Neural progenitor cell (in vitro differentiated cells): Measurements from ENCODE around the gene RAB31. TPM values are rescaled to one million over a fixed set of nuclear protein-coding genes. Genes with fewer than 3 reads are reported as not detected.

Experiments used
- DNase-seq: peaks from one replicate; pipeline ENCODE4 v3.0.0-alpha.2; 2016; ENCODE audit warnings: low spot score
- H2AFZ ChIP-seq: fragments of 200-600 bp; sonication (generic); replicated peaks from 2 replicates; pipeline ENCODE4 v1.6.1; 2016; ENCODE audit warnings: antibody characterized with exemption
- H3F3A ChIP-seq: fragments of 200-600 bp; sonication (generic); 2 replicates; pipeline ENCODE4 v1.6.1; 2016; ENCODE audit warnings: antibody characterized with exemption, low read depth
- H3K27ac ChIP-seq: fragments of 200-600 bp; sonication (generic); 2 replicates; pipeline ENCODE4 v1.5.1; 2016; ENCODE audit warnings: mild to moderate bottlenecking
- H3K27me3 ChIP-seq: fragments of 200-600 bp; sonication (generic); 2 replicates; pipeline ENCODE4 v1.6.1; 2016; ENCODE audit warnings: mild to moderate bottlenecking, moderate library complexity
- H3K36me3 ChIP-seq: fragments of 200-600 bp; sonication (generic); 2 replicates; pipeline ENCODE4 v1.5.1; 2016
- H3K4me1 ChIP-seq: fragments of 200-600 bp; sonication (generic); 2 replicates; pipeline ENCODE4 v1.6.1; 2016; ENCODE audit warnings: mixed run types
- H3K4me2 ChIP-seq: fragments of 200-600 bp; sonication (generic); 2 replicates; pipeline ENCODE4 v1.6.1; 2016
- H3K4me3 ChIP-seq: fragments of 200-600 bp; sonication (generic); 2 replicates; pipeline ENCODE4 v1.5.1; 2016
- H3K79me2 ChIP-seq: fragments of 200-600 bp; sonication (generic); 2 replicates; pipeline ENCODE4 v1.6.1; 2016; ENCODE audit warnings: low read depth
- H3K9ac ChIP-seq: fragments of 200-600 bp; sonication (generic); 2 replicates; pipeline ENCODE4 v1.6.1; 2016
- H3K9me3 ChIP-seq: fragments of 200-600 bp; sonication (generic); 2 replicates; pipeline ENCODE4 v1.5.1; 2016; ENCODE audit warnings: low read depth
- H4K20me1 ChIP-seq: fragments of 200-600 bp; sonication (generic); 2 replicates; pipeline ENCODE4 v1.6.1; 2016; ENCODE audit warnings: low read depth
- H3K27ac Mint-ChIP-seq: 3 replicates; pipeline ENCODE4 v1.8.0; 2021; ENCODE audit warnings: mixed read lengths
- H3K27me3 Mint-ChIP-seq: 2 replicates; pipeline ENCODE4 v1.8.0; 2022; ENCODE audit warnings: low read depth, mild to moderate bottlenecking, inconsistent platforms, moderate library complexity, mixed read lengths; ENCODE audit not compliant: insufficient read depth
- H3K36me3 Mint-ChIP-seq: 3 replicates; pipeline ENCODE4 v1.8.0; 2021; ENCODE audit warnings: mixed read lengths
- H3K4me1 Mint-ChIP-seq: 3 replicates; pipeline ENCODE4 v1.8.0; 2021; ENCODE audit warnings: mixed read lengths
- H3K4me3 Mint-ChIP-seq: 3 replicates; pipeline ENCODE4 v1.8.0; 2021; ENCODE audit warnings: mild to moderate bottlenecking, moderate library complexity, mixed read lengths
- H3K9me3 Mint-ChIP-seq: 3 replicates; pipeline ENCODE4 v1.8.0; 2020; ENCODE audit warnings: mixed read lengths
- CTCF ChIP-seq: fragments of 200-600 bp; sonication (generic); IDR thresholded peaks from 2 replicates; pipeline ENCODE4 v1.5.1; 2017; ENCODE audit warnings: antibody characterized with exemption, mild to moderate bottlenecking
- EZH2 ChIP-seq: fragments of 200-600 bp; sonication (generic); IDR thresholded peaks from 2 replicates; pipeline ENCODE4 v1.6.1; 2017; ENCODE audit warnings: antibody characterized with exemption, mild to moderate bottlenecking, moderate library complexity
- EZH2phosphoT487 ChIP-seq: fragments of 200-600 bp; sonication (generic); IDR thresholded peaks from 2 replicates; pipeline ENCODE4 v1.6.1; 2017; ENCODE audit warnings: antibody characterized with exemption
- total RNA-seq: library from RNA; depleted of rRNA; stranded (reverse); fragments of >200 nt; gene quantifications from 2 replicates; pipeline ENCODE4 v1.2.3, GENCODE V29; 2015; ENCODE audit warnings: low replicate concordance

Gene RAB31
- total RNA-seq, 1 donor from 2014 or later = 5.0 TPM

- H3K4me1 Mint-ChIP-seq = peaks cover 16% of the 10 kb centered on the region
- TF ChIP-seq CTCF (no peak), EZH2 (no peak), EZH2phosphoT487 (no peak)
Observed at GRCh38 chr18:9852266-9853081, 144.4 kb downstream of the RAB31 start.

GRCh38 chr18:9854801-9855676, 146.9 kb downstream of the RAB31 start:
- H3K4me1 ChIP-seq = no peaks in the 10 kb centered on the region
- no peak overlapping the region for H3K9ac ChIP-seq
- H3K4me2 ChIP-seq = no peak overlapping the region
- H3K27ac Mint-ChIP-seq = no peak overlapping the region
- no peak overlapping the region for H3K4me3 Mint-ChIP-seq
- H3K4me1 Mint-ChIP-seq = peaks cover 9% of the 10 kb centered on the region
- no peaks in the 10 kb centered on the region for H3K27me3 ChIP-seq
- no peaks in the 10 kb centered on the region for H4K20me1 ChIP-seq
- no peaks in the 10 kb centered on the region for H3K79me2 ChIP-seq
- no peaks in the 10 kb centered on the region for H3K9me3 ChIP-seq
- no peaks in the 10 kb centered on the region for H3K36me3 ChIP-seq
- H2AFZ ChIP-seq = no peak overlapping the region
- H3F3A ChIP-seq = no peaks in the 10 kb centered on the region
- no peaks in the 10 kb centered on the region for H3K9me3 Mint-ChIP-seq
- H3K27ac ChIP-seq = no peak overlapping the region
- TF ChIP-seq EZH2phosphoT487 = no peak
- no peak for TF ChIP-seq EZH2
- no peak for TF ChIP-seq CTCF
- no peak overlapping the region for H3K4me3 ChIP-seq
- no peak for DNase-seq
- peaks cover 2% of the 10 kb centered on the region for H3K36me3 Mint-ChIP-seq
- H3K27me3 Mint-ChIP-seq = peaks cover 4% of the 10 kb centered on the region

More at GRCh38 chr18:9852266-9853081, 144.4 kb downstream of the RAB31 start:
- no peak overlapping the region for H2AFZ ChIP-seq
- no peaks in the 10 kb centered on the region for H3F3A ChIP-seq
- H3K4me2 ChIP-seq = no peak overlapping the region
- no peak overlapping the region for H3K27ac ChIP-seq
- H3K36me3 ChIP-seq = no peaks in the 10 kb centered on the region
- DNase-seq = no peak
- Mint-ChIP-seq H3K9me3 (no peaks in the 10 kb centered on the region), H3K4me3 (no peak overlapping the region), H3K27me3 (peaks cover 4% of the 10 kb centered on the region), H3K36me3 (peaks cover 2% of the 10 kb centered on the region), H3K27ac (no peak overlapping the region)
- H3K79me2 ChIP-seq = no peaks in the 10 kb centered on the region
- H4K20me1 ChIP-seq = no peaks in the 10 kb centered on the region
- H3K27me3 ChIP-seq = no peaks in the 10 kb centered on the region
- no peak overlapping the region for H3K4me3 ChIP-seq
- H3K9ac ChIP-seq = no peak overlapping the region
- peaks cover 7% of the 10 kb centered on the region for H3K4me1 ChIP-seq
- H3K9me3 ChIP-seq = no peaks in the 10 kb centered on the region

GRCh38 chr18:9855681-9856080, 147.6 kb downstream of the RAB31 start:
- TF ChIP-seq CTCF (no peak), EZH2 (no peak), EZH2phosphoT487 (no peak)
- H3K4me1 Mint-ChIP-seq = peaks cover 9% of the 10 kb centered on the region
- Histone ChIP-seq H3K27me3 (no peaks in the 10 kb centered on the region), H3K36me3 (no peaks in the 10 kb centered on the region), H3K4me2 (no peak overlapping the region), H3K4me3 (no peak overlapping the region), H4K20me1 (no peaks in the 10 kb centered on the region), H3K9ac (no peak overlapping the region), H3K27ac (no peak overlapping the region), H3F3A (no peaks in the 10 kb centered on the region), H3K4me1 (no peaks in the 10 kb centered on the region), H3K9me3 (no peaks in the 10 kb centered on the region), H2AFZ (no peak overlapping the region), H3K79me2 (no peaks in the 10 kb centered on the region)
- H3K36me3 Mint-ChIP-seq = peaks cover 2% of the 10 kb centered on the region
- H3K27me3 Mint-ChIP-seq = peaks cover 7% of the 10 kb centered on the region
- H3K9me3 Mint-ChIP-seq = no peaks in the 10 kb centered on the region
- H3K4me3 Mint-ChIP-seq = no peak overlapping the region
- no peak overlapping the region for H3K27ac Mint-ChIP-seq
- no peak for DNase-seq
